Measurements from ENCODE around the gene RASL10A. TPM values are rescaled to one million over a fixed set of nuclear protein-coding genes. Genes with fewer than 3 reads are reported as not detected.

Gene RASL10A
- total and polyA plus RNA-seq, 2 experiments from 2014 or later: 1.2 to 3.6 TPM

- TF ChIP-seq CTCF (IDR thresholded peaks at IDR 0.05; ENCODE audit: low read depth, low read length): no peak
- Histone ChIP-seq H3K27me3 (no peaks in the 10 kb centered on the region), H3K9me3 (ENCODE audit: low read depth) (no peaks in the 10 kb centered on the region), H3K36me3 (peaks cover 28% of the 10 kb centered on the region), H3K4me1 (ENCODE audit: low read depth) (peaks cover 25% of the 10 kb centered on the region), H3K4me3 (peak overlapping the region; percentile 71), H3K27ac (peak overlapping the region; percentile 100)
- peak; percentile 13 to 25 for DNase-seq (ENCODE audit: low read depth in 1 of 2, low spot score in 1 of 2)
These were observed 46.3 kb downstream of the RASL10A start for GRCh38 chr22:29269230-29269604.

GRCh38 chr22:29268511-29269229 is 46.8 kb downstream of the RASL10A start:
- Histone ChIP-seq H3K4me1 (ENCODE audit: low read depth) (peaks cover 25% of the 10 kb centered on the region), H3K9me3 (ENCODE audit: low read depth) (no peaks in the 10 kb centered on the region), H3K27me3 (no peaks in the 10 kb centered on the region), H3K4me3 (peak overlapping the region; percentile 71), H3K36me3 (peaks cover 22% of the 10 kb centered on the region), H3K27ac (peak overlapping the region; percentile 100)
- peak; percentile 55 to 86 for DNase-seq (ENCODE audit: low read depth in 1 of 2, low spot score in 1 of 2)
- no peak for TF ChIP-seq CTCF (IDR thresholded peaks at IDR 0.05; ENCODE audit: low read depth, low read length)

GRCh38 chr22:29267858-29268510 is 47.5 kb downstream of the RASL10A start, which contains the start of the genes EWSR1 and RHBDD3:
TSS of gene EWSR1 (plus strand) at chr22:29268268. CDS start at chr22:29268337, 69 bp downstream.
TSS of gene RHBDD3 (minus strand) at chr22:29267981. CDS start at chr22:29265626, 2,355 bp downstream.
- peak within 1 kb of the TSS; percentile 71 for H3K4me3 ChIP-seq
- no peaks in the 10 kb centered on the region for H3K27me3 ChIP-seq
- H3K36me3 ChIP-seq: peaks cover 15% of the 10 kb centered on the region
- peak within 1 kb of the TSS; percentile 100 for H3K27ac ChIP-seq
- no peak for TF ChIP-seq CTCF (IDR thresholded peaks at IDR 0.05; ENCODE audit: low read depth, low read length)
- peak; percentile 96 to 99 for DNase-seq (ENCODE audit: low read depth in 1 of 2, low spot score in 1 of 2)
- H3K9me3 ChIP-seq (ENCODE audit: low read depth): no peaks in the 10 kb centered on the region
- H3K4me1 ChIP-seq (ENCODE audit: low read depth): peaks cover 25% of the 10 kb centered on the region

GRCh38 chr22:29267462-29267857 is 48.0 kb downstream of the RASL10A start:
- Histone ChIP-seq H3K4me3 (peak overlapping the region; percentile 71), H3K27ac (peak overlapping the region; percentile 100), H3K9me3 (ENCODE audit: low read depth) (no peaks in the 10 kb centered on the region), H3K4me1 (ENCODE audit: low read depth) (peaks cover 25% of the 10 kb centered on the region), H3K27me3 (no peaks in the 10 kb centered on the region), H3K36me3 (peaks cover 10% of the 10 kb centered on the region)
- TF ChIP-seq CTCF (IDR thresholded peaks at IDR 0.05; ENCODE audit: low read depth, low read length): no peak
- peak in 1 of 2 donors; percentile 6 for DNase-seq (ENCODE audit: low read depth in 1 of 2, low spot score in 1 of 2)

- peak; percentile 5 to 54 for DNase-seq (ENCODE audit: low read depth in 1 of 2, low spot score in 1 of 2)
- Histone ChIP-seq H3K27ac (peak overlapping the region; percentile 100), H3K27me3 (no peaks in the 10 kb centered on the region), H3K9me3 (ENCODE audit: low read depth) (no peaks in the 10 kb centered on the region), H3K4me1 (ENCODE audit: low read depth) (peaks cover 25% of the 10 kb centered on the region), H3K36me3 (peaks cover 8% of the 10 kb centered on the region), H3K4me3 (peak overlapping the region; percentile 71)
- TF ChIP-seq CTCF (IDR thresholded peaks at IDR 0.05; ENCODE audit: low read depth, low read length): no peak
These were observed 48.7 kb downstream of the RASL10A start for GRCh38 chr22:29266564-29267461.

Measured in cardiac muscle cell (in vitro differentiated cells and primary cell).